Activated CD4-positive, alpha-beta T cell treated with anti-CD3 and anti-CD28 coated beads, Interleukin-2, amount 50 U/mL, for 48 hours (primary cell): Measurements from ENCODE around the gene SFXN5.

Source experiments
- DNase-seq, 2 experiments: peaks; one replicate each; pipeline ENCODE4 v3.0.0-alpha.2; 2020

SFXN5 gene

GRCh38 chr2:72892506-72893173 is 178.9 kb downstream of the SFXN5 start:
- DNase-seq: peak; percentile 57 to 67
